ENCODE data around the gene NBPF11.
"Not testable (repeated sequence)": the region's sequence is repeated elsewhere in the genome, so short reads cannot be mapped to it uniquely, and the experiment has no call there.

GRCh38 chr1:148060294-148060701, 91.8 kb downstream of the NBPF11 start:
- TF ChIP-seq, protein P1, sequence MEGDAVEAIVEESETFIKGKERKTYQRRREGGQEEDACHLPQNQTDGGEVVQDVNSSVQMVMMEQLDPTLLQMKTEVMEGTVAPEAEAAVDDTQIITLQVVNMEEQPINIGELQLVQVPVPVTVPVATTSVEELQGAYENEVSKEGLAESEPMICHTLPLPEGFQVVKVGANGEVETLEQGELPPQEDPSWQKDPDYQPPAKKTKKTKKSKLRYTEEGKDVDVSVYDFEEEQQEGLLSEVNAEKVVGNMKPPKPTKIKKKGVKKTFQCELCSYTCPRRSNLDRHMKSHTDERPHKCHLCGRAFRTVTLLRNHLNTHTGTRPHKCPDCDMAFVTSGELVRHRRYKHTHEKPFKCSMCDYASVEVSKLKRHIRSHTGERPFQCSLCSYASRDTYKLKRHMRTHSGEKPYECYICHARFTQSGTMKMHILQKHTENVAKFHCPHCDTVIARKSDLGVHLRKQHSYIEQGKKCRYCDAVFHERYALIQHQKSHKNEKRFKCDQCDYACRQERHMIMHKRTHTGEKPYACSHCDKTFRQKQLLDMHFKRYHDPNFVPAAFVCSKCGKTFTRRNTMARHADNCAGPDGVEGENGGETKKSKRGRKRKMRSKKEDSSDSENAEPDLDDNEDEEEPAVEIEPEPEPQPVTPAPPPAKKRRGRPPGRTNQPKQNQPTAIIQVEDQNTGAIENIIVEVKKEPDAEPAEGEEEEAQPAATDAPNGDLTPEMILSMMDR (IDR thresholded peaks at IDR 0.05): not testable (repeated sequence)
- TF ChIP-seq POLR2A (IDR thresholded peaks at IDR 0.05): not testable (repeated sequence)

Data from body of pancreas (tissue), 4 donors.